Panc1 (cell line): ENCODE measurements around the gene SDS. TPM values are rescaled to one million over a fixed set of nuclear protein-coding genes. Genes with fewer than 3 reads are reported as not detected.
"Not testable (repeated sequence)": the region's sequence is repeated elsewhere in the genome, so short reads cannot be mapped to it uniquely, and the experiment has no call there.

Experiments used
- ATAC-seq: fragments of 200-7000 bp; cut with Tn5 transposase; 2 replicates; pipeline ENCODE4 v1.9.1; 2020; ENCODE audit warnings: mild to moderate bottlenecking, moderate library complexity
- BruUV-seq: library from RNA; stranded (reverse); fragments of 400-500 nt; replicated peaks from 2 replicates; lab custom pipeline; 2021; lab: Mats Ljungman, UMichigan
- CTCF ChIA-PET: fragments of 300-600 bp; sonication (Branson Sonifier 250); formaldehyde crosslinking; loops from one replicate; lab custom pipeline; 2022; ENCODE audit warnings: antibody characterized with exemption; lab: Charles Lee
- POLR2A ChIA-PET: fragments of 300-600 bp; sonication (Branson Sonifier 250); formaldehyde crosslinking; loops from one replicate; lab custom pipeline; 2022; ENCODE audit warnings: antibody characterized with exemption; lab: Charles Lee
- DNase-seq: peaks from one replicate; pipeline ENCODE4 v3.0.0-alpha.2; 2010; ENCODE audit warnings: low read depth, low spot score
- H3K27ac ChIP-seq: 2 replicates; pipeline ENCODE4 v1.5.1; 2011; ENCODE audit warnings: mild to moderate bottlenecking, low read length, inconsistent platforms
- H3K27me3 ChIP-seq: fragments of 200-500 bp; sonication (Bioruptor generic); 2 replicates; pipeline ENCODE4 v1.6.0; 2014; ENCODE audit warnings: low read length, inconsistent platforms; ENCODE audit not compliant: control insufficient read depth, insufficient read depth
- H3K36me3 ChIP-seq: fragments of 200-500 bp; sonication (Bioruptor generic); 2 replicates; pipeline ENCODE4 v1.5.1; 2014; ENCODE audit warnings: inconsistent platforms, mild to moderate bottlenecking, low read length, moderate library complexity; ENCODE audit not compliant: control insufficient read depth, insufficient read depth
- H3K4me1 ChIP-seq: 2 replicates; pipeline ENCODE4 v1.5.1; 2011; ENCODE audit warnings: inconsistent platforms, mild to moderate bottlenecking, low read length, moderate library complexity; ENCODE audit not compliant: control insufficient read depth, insufficient read depth
- H3K4me3 ChIP-seq, 2 experiments: 2 replicates each; pipeline ENCODE4 v1.5.1; 2011 to 2012; ENCODE audit warnings: low read depth in 2 of 2, low read length in 2 of 2, mild to moderate bottlenecking in 2 of 2, inconsistent platforms in 1 of 2, moderate library complexity in 1 of 2
- H3K9me3 ChIP-seq: fragments of 200-500 bp; sonication (Bioruptor generic); 2 replicates; pipeline ENCODE4 v1.5.1; 2014; ENCODE audit warnings: low read depth, mild to moderate bottlenecking, inconsistent platforms, low read length, moderate library complexity; ENCODE audit not compliant: control insufficient read depth, insufficient read depth
- CTCF ChIP-seq: fragments of 450-650 bp; IDR thresholded peaks from 2 replicates; pipeline ENCODE4 v1.5.1; 2017; ENCODE audit warnings: mild to moderate bottlenecking
- POLR2AphosphoS5 ChIP-seq: IDR thresholded peaks from 2 replicates; pipeline ENCODE4 v1.6.1; 2012; ENCODE audit warnings: mild to moderate bottlenecking, low read depth, low read length, moderate library complexity
- REST ChIP-seq, 2 experiments: IDR thresholded peaks; 2 replicates each; pipeline ENCODE4 v1.6.1; 2011 to 2012; ENCODE audit warnings: low read depth in 2 of 2, control low read depth in 1 of 2, low read length in 1 of 2, mild to moderate bottlenecking in 1 of 2, moderate library complexity in 1 of 2; ENCODE audit not compliant: insufficient read depth in 1 of 2
- SIN3A ChIP-seq: IDR thresholded peaks from 2 replicates; pipeline ENCODE4 v1.6.1; 2012; ENCODE audit warnings: low read depth, mild to moderate bottlenecking, low read length, moderate library complexity, borderline replicate concordance; ENCODE audit not compliant: insufficient read depth
- TCF7L2 ChIP-seq: IDR thresholded peaks from 2 replicates; pipeline ENCODE4 v1.6.1; 2011; ENCODE audit warnings: mild to moderate bottlenecking, low read depth, low read length, inconsistent platforms
- in situ Hi-C: cut with HindIII; loops from 2 replicates; pipeline ENCODE4 v1.10.0; 2016; ENCODE audit warnings: low sequenced_read_pairs, low pct_unique_long_range_greater_than_20kb
- intact Hi-C: fragments of 100-400 bp; cut with micrococcal nuclease; formaldehyde crosslinking; loops from one replicate; pipeline ENCODE4 v1.10.0; 2022; ENCODE audit not compliant: unreplicated experiment
- total RNA-seq: library from RNA; stranded (reverse); gene quantifications from one replicate; pipeline ENCODE4 v1.2.1, GENCODE V29; 2021; ENCODE audit not compliant: unreplicated experiment

Gene SDS
- total RNA-seq, 1 experiment from 2014 or later = 0.15 TPM

- ATAC-seq = peak; percentile 5; the same call in 1 of the 2 replicates
- no peak for DNase-seq
- 0 out of 2 replicates have a peak, but pooled peaks cover 4% of the 10 kb centered on the region for H3K4me1 ChIP-seq
- H3K27ac ChIP-seq = peak overlapping the region; percentile 60
- no peaks in the 10 kb centered on the region for H3K27me3 ChIP-seq
- H3K36me3 ChIP-seq = no peaks in the 10 kb centered on the region; the same call in 1 of the 2 replicates
- H3K9me3 ChIP-seq = no peaks in the 10 kb centered on the region
- BruUV-seq = no TSS peak
- intact Hi-C loops (no loop called here), in situ Hi-C loops (no loop called here)
- ChIA-PET POLR2A (no interaction called here), CTCF (no interaction called here)
- TF ChIP-seq CTCF (no peak), POLR2AphosphoS5 (no peak), SIN3A (no peak), REST (IDR thresholded peaks at IDR 0.05; ENCODE audit: insufficient read depth in 1 of 2, low read depth in 2 of 2, low read length in 1 of 2) (no peak), TCF7L2 (no peak)
- peak overlapping the region; percentile 72 to 75 for H3K4me3 ChIP-seq
Observed at GRCh38 chr12:113359133-113359938, 44.4 kb downstream of the SDS start.

GRCh38 chr12:113358381-113359132 lies 45.1 kb downstream of the SDS start, which contains the start of gene PLBD2:
Gene PLBD2, plus strand, starts transcription at chr12:113358587. Its CDS starts 14 bp downstream, at chr12:113358601.
- ChIA-PET CTCF (interaction anchor here (0.7 kb wide), 1 partner anchor 74 kb away, joined by 9 read pairs; no protein-coding TSS in a partner anchor), POLR2A (no interaction called here)
- in situ Hi-C loops (no loop called here), intact Hi-C loops (no loop called here)
- Histone ChIP-seq H3K27ac (peak within 1 kb of the TSS; percentile 75), H3K9me3 (no peaks in the 10 kb centered on the region), H3K4me3 (peak within 1 kb of the TSS; percentile 72 to 75), H3K27me3 (no peaks in the 10 kb centered on the region), H3K36me3 (no peaks in the 10 kb centered on the region; the same call in 1 of the 2 replicates), H3K4me1 (0 out of 2 replicates have a peak, but pooled peaks cover 4% of the 10 kb centered on the region)
- peak; percentile 96 for ATAC-seq
- TF ChIP-seq TCF7L2 = no peak
- peak; percentile 90; the same call in 1 of the 2 replicates for TF ChIP-seq SIN3A
- TF ChIP-seq REST (IDR thresholded peaks at IDR 0.05; ENCODE audit: insufficient read depth in 1 of 2, low read depth in 2 of 2, low read length in 1 of 2) = peak; percentile 60 to 83; a peak in 3 of 4 replicates
- TF ChIP-seq POLR2AphosphoS5 = peak; percentile 66
- TF ChIP-seq CTCF = no peak
- no TSS peak for BruUV-seq
- no peak for DNase-seq

- H3K9me3 ChIP-seq, BruUV-seq, H3K36me3 ChIP-seq, ATAC-seq, H3K4me1 ChIP-seq, H3K27ac ChIP-seq, in situ Hi-C loops, H3K4me3 ChIP-seq, POLR2A ChIA-PET, intact Hi-C loops, DNase-seq, H3K27me3 ChIP-seq: not testable (repeated sequence)
- CTCF ChIA-PET = interaction anchor here (0.6 kb wide), 1 partner anchor 499 kb away, joined by 3 read pairs; no protein-coding TSS in a partner anchor
Observed at GRCh38 chr12:113354192-113354591, 49.5 kb downstream of the SDS start.
